Calu3 (cell line): ENCODE measurements around the gene ARTN. TPM values are rescaled to one million over a fixed set of nuclear protein-coding genes. Genes with fewer than 3 reads are reported as not detected.

Experiments
- BruUV-seq: library from RNA; stranded (reverse); fragments of 400-500 nt; replicated peaks from 2 replicates; lab custom pipeline; 2021; lab: Mats Ljungman, UMichigan
- CTCF ChIA-PET: fragments of 300-600 bp; sonication (Branson Sonifier 250); formaldehyde crosslinking; loops from one replicate; lab custom pipeline; 2022; ENCODE audit warnings: antibody characterized with exemption; lab: Charles Lee
- DNase-seq: peaks from one replicate; pipeline ENCODE4 v3.0.0; 2022
- H3K27ac Mint-ChIP-seq: one replicate; pipeline ENCODE4 v1.8.0; 2022; ENCODE audit warnings: mixed read lengths; ENCODE audit not compliant: unreplicated experiment
- H3K27me3 Mint-ChIP-seq: one replicate; pipeline ENCODE4 v1.8.0; 2022; ENCODE audit warnings: mixed read lengths; ENCODE audit not compliant: unreplicated experiment
- H3K36me3 Mint-ChIP-seq: one replicate; pipeline ENCODE4 v1.8.0; 2022; ENCODE audit warnings: mild to moderate bottlenecking, moderate library complexity, mixed read lengths; ENCODE audit not compliant: insufficient read depth, unreplicated experiment
- H3K4me1 Mint-ChIP-seq: one replicate; pipeline ENCODE4 v1.8.0; 2022; ENCODE audit warnings: mild to moderate bottlenecking, low read depth, mixed read lengths; ENCODE audit not compliant: unreplicated experiment
- H3K4me3 Mint-ChIP-seq: one replicate; pipeline ENCODE4 v1.8.0; 2022; ENCODE audit warnings: mild to moderate bottlenecking, low read depth, moderate library complexity, mixed read lengths; ENCODE audit not compliant: unreplicated experiment
- H3K9me3 Mint-ChIP-seq: one replicate; pipeline ENCODE4 v1.8.0; 2022; ENCODE audit warnings: low read depth, mixed read lengths; ENCODE audit not compliant: unreplicated experiment
- CTCF ChIP-seq: fragments of 200-600 bp; IDR thresholded peaks from one replicate; pipeline ENCODE4 v1.8.0; 2022; ENCODE audit warnings: antibody characterized with exemption; ENCODE audit not compliant: unreplicated experiment
- intact Hi-C: fragments of 100-400 bp; cut with micrococcal nuclease; formaldehyde crosslinking; loops from one replicate; pipeline ENCODE4 v1.10.0; 2022; ENCODE audit not compliant: unreplicated experiment
- total RNA-seq: library from RNA; stranded (reverse); gene quantifications from 2 replicates; pipeline ENCODE4 v1.2.3, GENCODE V29; 2022

The ARTN gene
- total RNA-seq, 1 experiment from 2014 or later, result 1.4 TPM

- Mint-ChIP-seq H3K36me3 (no peaks in the 10 kb centered on the region), H3K4me3 (no peak overlapping the region), H3K9me3 (no peaks in the 10 kb centered on the region), H3K27me3 (no peaks in the 10 kb centered on the region), H3K27ac (no peak overlapping the region), H3K4me1 (no peaks in the 10 kb centered on the region)
- TF ChIP-seq CTCF, result no peak
- intact Hi-C loops, result no loop called here
- no TSS peak for BruUV-seq
- DNase-seq, result no peak
- CTCF ChIA-PET, result no interaction called here
Observed at GRCh38 chr1:43961692-43962091, 28.1 kb downstream of the ARTN start.

DNA sequence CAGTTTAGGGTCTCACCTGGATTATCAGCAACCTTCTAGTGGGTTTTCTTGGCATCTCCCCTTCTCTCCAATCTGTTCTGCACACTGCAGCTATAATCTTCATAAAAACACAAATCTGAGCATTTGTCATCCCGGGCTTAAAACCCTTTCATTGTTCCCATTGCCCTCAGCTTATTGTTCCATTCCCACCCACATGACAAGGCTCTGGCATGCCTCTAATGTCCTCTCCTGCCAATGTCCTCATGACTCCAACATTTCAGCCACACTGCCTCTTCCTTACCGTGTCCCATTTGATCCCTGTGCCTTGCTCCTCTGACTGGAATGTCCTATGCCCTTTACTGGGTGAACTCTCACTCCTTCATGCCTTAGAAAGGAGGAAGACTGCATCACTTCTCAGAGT lies 28.7 kb downstream of the ARTN start:
- H3K9me3 Mint-ChIP-seq, result no peaks in the 10 kb centered on the region
- no TSS peak for BruUV-seq
- no peaks in the 10 kb centered on the region for H3K36me3 Mint-ChIP-seq
- TF ChIP-seq CTCF, result no peak
- no peaks in the 10 kb centered on the region for H3K27me3 Mint-ChIP-seq
- CTCF ChIA-PET, result no interaction called here
- intact Hi-C loops, result no loop called here
- DNase-seq, result no peak
- no peaks in the 10 kb centered on the region for H3K4me1 Mint-ChIP-seq
- no peak overlapping the region for H3K4me3 Mint-ChIP-seq
- no peak overlapping the region for H3K27ac Mint-ChIP-seq

DNA sequence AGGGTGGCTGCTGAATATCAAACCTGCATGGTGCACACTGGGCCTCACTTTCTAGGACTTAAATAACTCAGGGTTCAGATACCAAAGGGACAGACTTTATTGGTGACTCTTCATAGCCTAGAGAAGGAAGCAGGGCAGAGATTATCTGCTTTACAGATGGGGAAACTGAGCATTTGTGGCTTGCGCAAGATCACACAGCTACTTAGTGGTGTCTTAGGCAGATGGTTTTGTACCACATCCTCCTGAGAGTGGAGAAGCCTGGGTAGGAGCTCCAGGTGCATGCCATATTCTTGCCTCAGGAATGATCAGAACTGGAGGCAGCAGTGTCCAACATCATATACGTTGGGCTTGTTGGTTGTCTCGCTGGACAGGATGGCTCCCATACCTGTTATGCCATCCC lies 29.4 kb downstream of the ARTN start:
- intact Hi-C loops, result no loop called here
- CTCF ChIA-PET, result no interaction called here
- Mint-ChIP-seq H3K27ac (no peak overlapping the region), H3K4me1 (no peaks in the 10 kb centered on the region), H3K9me3 (no peaks in the 10 kb centered on the region), H3K4me3 (no peak overlapping the region), H3K36me3 (no peaks in the 10 kb centered on the region), H3K27me3 (no peaks in the 10 kb centered on the region)
- BruUV-seq, result no TSS peak
- no peak for TF ChIP-seq CTCF
- no peak for DNase-seq

GRCh38 chr1:43963890-43964289 lies 30.3 kb downstream of the ARTN start:
- BruUV-seq, result no TSS peak
- CTCF ChIA-PET, result no interaction called here
- Mint-ChIP-seq H3K4me3 (no peak overlapping the region), H3K4me1 (no peaks in the 10 kb centered on the region), H3K27ac (no peak overlapping the region), H3K27me3 (no peaks in the 10 kb centered on the region), H3K36me3 (no peaks in the 10 kb centered on the region), H3K9me3 (no peaks in the 10 kb centered on the region)
- no peak for TF ChIP-seq CTCF
- intact Hi-C loops, result no loop called here
- DNase-seq, result no peak
